IMR-90 (cell line): ENCODE results near the gene SERPINI1. TPM values are rescaled to one million over a fixed set of nuclear protein-coding genes. Genes with fewer than 3 reads are reported as not detected.

ENCODE experiments used
- ATAC-seq: fragments of 200-7000 bp; cut with Tn5 transposase; 2 replicates; pipeline ENCODE4 v1.9.1; 2020; ENCODE audit warnings: low read depth, mild to moderate bottlenecking, moderate library complexity
- BruUV-seq: library from RNA; stranded (reverse); fragments of 400-500 nt; replicated peaks from 2 replicates; lab custom pipeline; 2021; lab: Mats Ljungman, UMichigan
- CTCF ChIA-PET: fragments of 300-600 bp; formaldehyde crosslinking; extraction: SDS; loops from one replicate; lab custom pipeline; 2021; ENCODE audit warnings: antibody characterized with exemption; lab: Yijun Ruan, JAX
- POLR2A ChIA-PET: fragments of 300-600 bp; sonication (Branson Sonifier 250); formaldehyde crosslinking; loops from one replicate; lab custom pipeline; 2022; ENCODE audit warnings: antibody characterized with exemption; ENCODE audit not compliant: unreplicated experiment; lab: Charles Lee
- DNase-seq: peaks from one replicate; pipeline ENCODE4 v3.0.0; 2013
- H2AFZ ChIP-seq: replicated peaks from 2 replicates; pipeline ENCODE3; 2013; ENCODE audit warnings: low read length, mild to moderate bottlenecking; ENCODE audit not compliant: poor library complexity
- H2AK5ac ChIP-seq: 2 replicates; pipeline ENCODE4 v1.6.1; 2013; ENCODE audit warnings: low read depth, low read length, inconsistent platforms
- H2AK9ac ChIP-seq: replicated peaks from 2 replicates; pipeline ENCODE3; 2013; ENCODE audit warnings: mild to moderate bottlenecking, low read depth, low read length, moderate library complexity; ENCODE audit not compliant: poor library complexity
- H2BK120ac ChIP-seq: 2 replicates; pipeline ENCODE4 v1.6.1; 2013; ENCODE audit warnings: low read depth, low read length, inconsistent platforms
- H2BK15ac ChIP-seq: 3 replicates; pipeline ENCODE4 v1.6.1; 2013; ENCODE audit warnings: low read depth, low read length, inconsistent platforms
- H2BK20ac ChIP-seq: 2 replicates; pipeline ENCODE4 v1.6.1; 2013; ENCODE audit warnings: low read depth, mild to moderate bottlenecking, inconsistent platforms, low read length, moderate library complexity
- H2BK5ac ChIP-seq: 2 replicates; pipeline ENCODE4 v1.6.1; 2013; ENCODE audit warnings: mild to moderate bottlenecking, low read depth, low read length, inconsistent platforms; ENCODE audit not compliant: poor library complexity, severe bottlenecking
- H3K14ac ChIP-seq: replicated peaks from 2 replicates; pipeline ENCODE4 v1.6.1; 2013; ENCODE audit warnings: low read depth, low read length, inconsistent platforms
- H3K18ac ChIP-seq: 2 replicates; pipeline ENCODE4 v1.6.1; 2013; ENCODE audit warnings: low read depth, low read length, control low read depth
- H3K23ac ChIP-seq: 2 replicates; pipeline ENCODE4 v1.6.1; 2013; ENCODE audit warnings: low read depth, low read length, inconsistent platforms
- H3K27ac ChIP-seq: 2 replicates; pipeline ENCODE4 v1.5.1; 2013; ENCODE audit warnings: mild to moderate bottlenecking, control low read depth, low read length; ENCODE audit not compliant: insufficient read depth
- H3K27me3 ChIP-seq: 2 replicates; pipeline ENCODE4 v1.6.1; 2013; ENCODE audit warnings: low read length; ENCODE audit not compliant: control insufficient read depth, insufficient read depth
- H3K36me3 ChIP-seq: 2 replicates; pipeline ENCODE4 v1.6.1; 2013; ENCODE audit warnings: low read length, mixed read lengths; ENCODE audit not compliant: control insufficient read depth, insufficient read depth
- H3K4ac ChIP-seq: 2 replicates; pipeline ENCODE4 v1.6.1; 2013; ENCODE audit warnings: low read depth, low read length, inconsistent platforms
- H3K4me1 ChIP-seq: 2 replicates; pipeline ENCODE4 v1.6.1; 2013; ENCODE audit warnings: low read length, mixed read lengths; ENCODE audit not compliant: control insufficient read depth, insufficient read depth
- H3K4me2 ChIP-seq: 2 replicates; pipeline ENCODE4 v1.6.1; 2013; ENCODE audit warnings: low read depth, mild to moderate bottlenecking, control low read depth, low read length, moderate library complexity
- H3K4me3 ChIP-seq: 2 replicates; pipeline ENCODE4 v1.5.1; 2013; ENCODE audit warnings: low read depth, mild to moderate bottlenecking, control low read depth, low read length, moderate library complexity; ENCODE audit not compliant: insufficient read depth
- H3K56ac ChIP-seq: 2 replicates; pipeline ENCODE4 v1.6.1; 2013; ENCODE audit warnings: low read length, inconsistent platforms; ENCODE audit not compliant: insufficient read depth; ENCODE audit errors: extremely low read depth
- H3K79me1 ChIP-seq, 2 experiments: 2 replicates each; pipeline ENCODE4 v1.6.1; 2013; ENCODE audit warnings: low read length in 2 of 2, inconsistent platforms in 1 of 2, low read depth in 1 of 2
- H3K9ac ChIP-seq: 2 replicates; pipeline ENCODE4 v1.6.1; 2013; ENCODE audit warnings: low read depth, low read length, control low read depth
- H3K9me1 ChIP-seq: 2 replicates; pipeline ENCODE4 v1.6.1; 2013; ENCODE audit warnings: low read length, inconsistent platforms; ENCODE audit not compliant: insufficient read depth
- H3K9me3 ChIP-seq: 2 replicates; pipeline ENCODE4 v1.6.1; 2013; ENCODE audit warnings: low read length; ENCODE audit not compliant: control insufficient read depth, insufficient read depth
- H4K20me1 ChIP-seq: 2 replicates; pipeline ENCODE4 v1.6.1; 2013; ENCODE audit warnings: low read length, inconsistent platforms; ENCODE audit not compliant: insufficient read depth
- H4K5ac ChIP-seq: 2 replicates; pipeline ENCODE4 v1.6.1; 2013; ENCODE audit warnings: mild to moderate bottlenecking, low read depth, low read length, control low read depth
- H4K8ac ChIP-seq, 2 experiments: 2 replicates each; pipeline ENCODE4 v1.6.1; 2013; ENCODE audit warnings: low read depth in 2 of 2, low read length in 2 of 2, control low read depth in 1 of 2, inconsistent platforms in 1 of 2
- H4K91ac ChIP-seq: 2 replicates; pipeline ENCODE4 v1.6.1; 2013; ENCODE audit warnings: low read depth, low read length, inconsistent platforms; ENCODE audit not compliant: insufficient read depth
- CTCF ChIP-seq: conservative IDR thresholded peaks from 2 replicates; pipeline ENCODE4 v1.5.1; 2012; ENCODE audit warnings: mild to moderate bottlenecking, low read depth, low read length, improper control_type of control experiment
- FOS ChIP-seq: fragments of 150-350 bp; IDR thresholded peaks from 2 replicates; pipeline ENCODE4 v1.6.1; 2016; ENCODE audit warnings: low read depth, low read length
- MAZ ChIP-seq: IDR thresholded peaks from 2 replicates; pipeline ENCODE4 v1.6.1; 2012; ENCODE audit warnings: low read depth, mild to moderate bottlenecking, low read length, improper control_type of control experiment, moderate library complexity, borderline replicate concordance
- MXI1 ChIP-seq: IDR thresholded peaks from 2 replicates; pipeline ENCODE4 v1.6.1; 2012; ENCODE audit warnings: low read depth, mild to moderate bottlenecking, low read length, moderate library complexity, borderline replicate concordance
- RAD21 ChIP-seq: IDR thresholded peaks from 2 replicates; pipeline ENCODE4 v1.6.1; 2012; ENCODE audit warnings: low read length, improper control_type of control experiment
- RFX5 ChIP-seq: IDR thresholded peaks from 2 replicates; pipeline ENCODE4 v1.8.0; 2012; ENCODE audit warnings: low read depth, mild to moderate bottlenecking, low read length, moderate library complexity
- whole genome bisulfite sequencing, 2 experiments: methylation state at CpG; one replicate each; pipeline versions ENCODE4 v1.1.5 to v1.1.7; 2013; ENCODE audit warnings: missing lambda C conversion rate in 2 of 2; ENCODE audit not compliant: insufficient read length in 1 of 2; ENCODE audit errors: extremely low coverage in 2 of 2; 5-methylcytosine and 5-hydroxymethylcytosine counted together
- dilution Hi-C: fragments of 300-500 bp; cut with HindIII; formaldehyde crosslinking; loops from one replicate; pipeline ENCODE4 v1.14.3; 2018; ENCODE audit warnings: low sequenced_read_pairs; ENCODE audit not compliant: unreplicated experiment
- in situ Hi-C: fragments of 300-500 bp; cut with MboI; formaldehyde crosslinking; loops from 3 replicates; pipeline ENCODE4 v1.14.3; 2019; ENCODE audit warnings: low sequenced_read_pairs, inconsistent platforms, mixed read lengths
- intact Hi-C: fragments of 100-400 bp; cut with micrococcal nuclease; formaldehyde crosslinking; loops from 2 replicates; pipeline ENCODE4 v1.10.0; 2022
- polyA plus RNA-seq, 3 experiments: library from polyadenylated mRNA; depleted of rRNA; stranded (reverse); fragments of >200 nt; gene quantifications; 2 replicates each; pipeline ENCODE4 v1.2.3, GENCODE V29; 2012; ENCODE audit warnings: low replicate concordance in 1 of 3
- total RNA-seq: library from RNA; depleted of rRNA; stranded (reverse); fragments of >200 nt; gene quantifications from 2 replicates; pipeline ENCODE4 v1.2.3, GENCODE V29; 2012
- TF ChIP-seq, protein P1 (sequence below): fragments of 150-350 bp; IDR thresholded peaks from 2 replicates; pipeline ENCODE4 v1.6.1; 2016; ENCODE audit warnings: low read depth, mild to moderate bottlenecking, low read length, moderate library complexity, borderline replicate concordance
- TF ChIP-seq, protein P2 (sequence below): fragments of 150-350 bp; IDR thresholded peaks from 2 replicates; pipeline ENCODE4 v1.6.1; 2017; ENCODE audit warnings: mild to moderate bottlenecking, antibody characterized with exemption, low read length, low read depth

Gene SERPINI1
- total and polyA plus RNA-seq, 2 of the 4 experiments (the other 2 are of a cell fraction) = 0.36 to 1.3 TPM

DNA sequence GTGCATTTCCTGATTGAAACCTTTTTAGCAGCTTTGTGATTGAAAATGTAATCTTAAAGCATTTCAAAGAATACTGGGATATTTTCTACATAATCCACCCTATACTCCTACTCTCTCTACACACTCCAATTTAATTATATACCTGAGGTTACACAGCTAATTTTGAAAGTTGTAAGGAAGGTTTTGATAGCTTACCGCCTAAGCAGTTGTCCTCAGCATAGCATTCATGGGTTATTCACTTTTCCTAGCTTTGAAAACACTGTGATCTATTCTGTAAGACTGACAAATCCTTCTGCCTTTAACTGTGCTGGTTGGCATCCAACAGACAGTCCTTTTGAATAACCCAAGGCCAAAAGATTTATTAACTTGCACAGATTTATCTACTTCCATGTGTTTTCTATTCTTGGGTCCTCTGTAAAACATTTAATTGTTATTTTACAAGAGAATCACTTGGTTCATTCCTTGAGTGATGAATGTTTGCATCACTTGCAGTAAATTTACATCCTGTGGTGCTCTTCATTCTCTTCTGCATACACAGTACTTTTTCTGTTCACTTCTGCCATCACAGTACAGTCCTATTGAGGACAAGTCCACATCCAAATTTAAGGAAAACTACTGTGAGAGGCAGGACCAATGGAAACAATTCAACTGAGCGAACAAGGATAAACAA lies 44.8 kb downstream of the SERPINI1 start:
- Histone ChIP-seq H2BK120ac (no peak overlapping the region), H3K4me2 (no peak overlapping the region), H2BK15ac (no peak overlapping the region), H3K27ac (no peak overlapping the region), H3K9me1 (no peaks in the 10 kb centered on the region), H2BK20ac (no peak overlapping the region), H3K18ac (no peak overlapping the region), H4K20me1 (no peaks in the 10 kb centered on the region), H3K36me3 (no peaks in the 10 kb centered on the region), H4K5ac (no peak overlapping the region), H3K23ac (no peak overlapping the region), H3K27me3 (no peaks in the 10 kb centered on the region), H3K56ac (no peak overlapping the region), H3K4ac (no peak overlapping the region), H2AK5ac (no peak overlapping the region), H4K8ac (no peak overlapping the region), H3K4me3 (no peak overlapping the region), H3K9me3 (peaks cover 2% of the 10 kb centered on the region; the same call in 1 of the 2 replicates), H2BK5ac (no peak overlapping the region), H3K9ac (no peak overlapping the region), H3K79me1 (no peaks in the 10 kb centered on the region), H2AFZ (no peak overlapping the region), H2AK9ac (no peak overlapping the region), H3K4me1 (no peaks in the 10 kb centered on the region), H3K14ac (no peak overlapping the region), H4K91ac (no peak overlapping the region)
- TF ChIP-seq MXI1 = no peak
- TF ChIP-seq CTCF = no peak
- no peak for TF ChIP-seq MAZ
- TF ChIP-seq, protein P1, sequence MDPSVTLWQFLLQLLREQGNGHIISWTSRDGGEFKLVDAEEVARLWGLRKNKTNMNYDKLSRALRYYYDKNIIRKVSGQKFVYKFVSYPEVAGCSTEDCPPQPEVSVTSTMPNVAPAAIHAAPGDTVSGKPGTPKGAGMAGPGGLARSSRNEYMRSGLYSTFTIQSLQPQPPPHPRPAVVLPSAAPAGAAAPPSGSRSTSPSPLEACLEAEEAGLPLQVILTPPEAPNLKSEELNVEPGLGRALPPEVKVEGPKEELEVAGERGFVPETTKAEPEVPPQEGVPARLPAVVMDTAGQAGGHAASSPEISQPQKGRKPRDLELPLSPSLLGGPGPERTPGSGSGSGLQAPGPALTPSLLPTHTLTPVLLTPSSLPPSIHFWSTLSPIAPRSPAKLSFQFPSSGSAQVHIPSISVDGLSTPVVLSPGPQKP = no peak
- TF ChIP-seq FOS = no peak
- TF ChIP-seq, protein P2, sequence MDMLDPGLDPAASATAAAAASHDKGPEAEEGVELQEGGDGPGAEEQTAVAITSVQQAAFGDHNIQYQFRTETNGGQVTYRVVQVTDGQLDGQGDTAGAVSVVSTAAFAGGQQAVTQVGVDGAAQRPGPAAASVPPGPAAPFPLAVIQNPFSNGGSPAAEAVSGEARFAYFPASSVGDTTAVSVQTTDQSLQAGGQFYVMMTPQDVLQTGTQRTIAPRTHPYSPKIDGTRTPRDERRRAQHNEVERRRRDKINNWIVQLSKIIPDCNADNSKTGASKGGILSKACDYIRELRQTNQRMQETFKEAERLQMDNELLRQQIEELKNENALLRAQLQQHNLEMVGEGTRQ = no peak
- TF ChIP-seq RAD21 = no peak
- no peak for TF ChIP-seq RFX5
- intact Hi-C loops = no loop called here
- ATAC-seq (no peak), DNase-seq (no peak)
- no TSS peak for BruUV-seq
- no CpG with 5 or more reads among the region's 2 CpGs for WGBS, 2 experiments
- in situ Hi-C loops = no loop called here
- POLR2A ChIA-PET = no interaction called here
- dilution Hi-C loops = no loop called here
- CTCF ChIA-PET = no interaction called here
